Astrocyte (in vitro differentiated cells and primary cell): Measurements from ENCODE around the gene KRTAP27-1. TPM values are rescaled to one million over a fixed set of nuclear protein-coding genes. Genes with fewer than 3 reads are reported as not detected.

Experiments used
- DNase-seq: peaks from one replicate; pipeline ENCODE4 v3.0.0-alpha.2; 2010; ENCODE audit warnings: low read depth
- FAIRE-seq: peaks from 2 replicates; lab custom pipeline; 2011; peaks lifted over from hg19 to GRCh38; lab: Jason Lieb, UNC
- H2AFZ ChIP-seq: 2 replicates; pipeline ENCODE4 v1.6.0; 2012; ENCODE audit warnings: low read depth, low read length, inconsistent platforms
- H3K27ac ChIP-seq: 2 replicates; pipeline ENCODE4 v1.5.1; 2011; ENCODE audit warnings: low read depth, low read length, inconsistent platforms
- H3K27me3 ChIP-seq: 2 replicates; pipeline ENCODE4 v1.6.0; 2011; ENCODE audit warnings: low read length, inconsistent platforms; ENCODE audit not compliant: insufficient read depth
- H3K36me3 ChIP-seq: 2 replicates; pipeline ENCODE4 v1.5.1; 2011; ENCODE audit warnings: low read length, inconsistent platforms; ENCODE audit not compliant: insufficient read depth
- H3K4me1 ChIP-seq: 2 replicates; pipeline ENCODE4 v1.5.1; 2011; ENCODE audit warnings: low read length, inconsistent platforms; ENCODE audit not compliant: insufficient read depth
- H3K4me2 ChIP-seq: 2 replicates; pipeline ENCODE4 v1.6.0; 2012; ENCODE audit warnings: low read length, inconsistent platforms
- H3K4me3 ChIP-seq: 2 replicates; pipeline ENCODE4 v1.5.1; 2011; ENCODE audit warnings: low read depth, mild to moderate bottlenecking, low read length, inconsistent platforms; ENCODE audit not compliant: insufficient read depth
- H3K79me2 ChIP-seq: 2 replicates; pipeline ENCODE4 v1.6.0; 2012; ENCODE audit warnings: mild to moderate bottlenecking, low read length, inconsistent platforms; ENCODE audit not compliant: insufficient read depth
- H3K9ac ChIP-seq: 2 replicates; pipeline ENCODE4 v1.6.0; 2012; ENCODE audit warnings: mild to moderate bottlenecking, low read length, inconsistent platforms
- H3K9me3 ChIP-seq: 2 replicates; pipeline ENCODE4 v1.5.1; 2012; ENCODE audit warnings: low read depth, mild to moderate bottlenecking, low read length, inconsistent platforms; ENCODE audit not compliant: insufficient read depth
- H4K20me1 ChIP-seq: 2 replicates; pipeline ENCODE4 v1.6.0; 2012; ENCODE audit warnings: low read length, inconsistent platforms; ENCODE audit not compliant: insufficient read depth
- H3K27ac Mint-ChIP-seq: one replicate; pipeline ENCODE4 v1.8.0; 2021; ENCODE audit warnings: mild to moderate bottlenecking, mixed read lengths; ENCODE audit not compliant: unreplicated experiment
- H3K27me3 Mint-ChIP-seq: one replicate; pipeline ENCODE4 v1.8.0; 2021; ENCODE audit warnings: low read depth, mixed read lengths; ENCODE audit not compliant: unreplicated experiment
- H3K36me3 Mint-ChIP-seq: one replicate; pipeline ENCODE4 v1.8.0; 2021; ENCODE audit warnings: low read depth, mixed read lengths; ENCODE audit not compliant: unreplicated experiment
- H3K4me1 Mint-ChIP-seq: one replicate; pipeline ENCODE4 v1.8.0; 2021; ENCODE audit warnings: low read depth, mixed read lengths; ENCODE audit not compliant: unreplicated experiment
- H3K4me3 Mint-ChIP-seq: one replicate; pipeline ENCODE4 v1.8.0; 2021; ENCODE audit warnings: mild to moderate bottlenecking, moderate library complexity, mixed read lengths; ENCODE audit not compliant: unreplicated experiment
- H3K9me3 Mint-ChIP-seq: one replicate; pipeline ENCODE4 v1.8.0; 2021; ENCODE audit warnings: mild to moderate bottlenecking, mixed read lengths; ENCODE audit not compliant: unreplicated experiment
- EZH2 ChIP-seq: IDR thresholded peaks from 2 replicates; pipeline ENCODE4 v1.6.1; 2012; ENCODE audit warnings: mild to moderate bottlenecking, low read length, inconsistent platforms; ENCODE audit not compliant: insufficient read depth
- microRNA-seq: library from miRNA; unstranded; fragments of <30 nt; microRNA quantifications from one replicate; pipeline ENCODE4 v1.2.0, GENCODE V29; 2020
- total RNA-seq: library from RNA; stranded (reverse); gene quantifications from 2 replicates; pipeline ENCODE4 v1.2.1, GENCODE V29; 2021
- TF ChIP-seq, protein P1 (sequence below): IDR thresholded peaks from 2 replicates; pipeline ENCODE4 v1.5.1; 2011; ENCODE audit warnings: low read depth, mild to moderate bottlenecking, inconsistent platforms, low read length, moderate library complexity; ENCODE audit not compliant: insufficient read depth

The KRTAP27-1 gene
- total RNA-seq, 1 donor from 2014 or later: not detected

DNA sequence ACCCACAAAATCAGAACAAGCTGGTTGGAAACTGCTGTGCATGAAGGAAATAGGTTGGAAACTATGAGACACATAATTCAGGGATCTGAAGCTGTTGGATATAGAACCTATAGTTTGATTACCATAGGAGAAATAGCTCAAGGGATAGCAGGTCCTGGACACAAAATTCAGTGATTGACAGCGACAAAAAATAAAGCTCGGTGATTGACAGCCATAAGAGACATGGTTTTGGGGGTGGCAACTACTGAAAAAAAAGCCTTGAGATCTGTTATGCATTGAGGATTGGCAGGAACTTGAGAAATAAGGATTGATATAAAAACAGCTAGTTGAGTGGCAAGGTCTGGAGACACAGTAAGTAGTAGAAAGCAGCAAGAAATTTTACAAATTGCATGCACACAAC lies 48.3 kb downstream of the KRTAP27-1 start, which contains the start of gene KRTAP25-1:
TSS of gene KRTAP25-1 (minus strand) at position 300 of the 400 bp plus-strand sequence. CDS start at position 276, 24 bp downstream.
- FAIRE-seq: no peak
- no peaks in the 10 kb centered on the region for H3K9me3 Mint-ChIP-seq
- H3K9ac ChIP-seq: no peak within 1 kb of the TSS
- no peaks in the 10 kb centered on the region for H3K4me1 ChIP-seq
- H3K4me3 ChIP-seq: no peak within 1 kb of the TSS
- H2AFZ ChIP-seq: no peak within 1 kb of the TSS
- H3K36me3 Mint-ChIP-seq: no peaks in the 10 kb centered on the region
- H3K27ac Mint-ChIP-seq: no peak within 1 kb of the TSS
- no peaks in the 10 kb centered on the region for H3K36me3 ChIP-seq
- no peaks in the 10 kb centered on the region for H3K27me3 ChIP-seq
- H3K4me1 Mint-ChIP-seq: no peaks in the 10 kb centered on the region
- no peak for TF ChIP-seq EZH2
- TF ChIP-seq, protein P1, sequence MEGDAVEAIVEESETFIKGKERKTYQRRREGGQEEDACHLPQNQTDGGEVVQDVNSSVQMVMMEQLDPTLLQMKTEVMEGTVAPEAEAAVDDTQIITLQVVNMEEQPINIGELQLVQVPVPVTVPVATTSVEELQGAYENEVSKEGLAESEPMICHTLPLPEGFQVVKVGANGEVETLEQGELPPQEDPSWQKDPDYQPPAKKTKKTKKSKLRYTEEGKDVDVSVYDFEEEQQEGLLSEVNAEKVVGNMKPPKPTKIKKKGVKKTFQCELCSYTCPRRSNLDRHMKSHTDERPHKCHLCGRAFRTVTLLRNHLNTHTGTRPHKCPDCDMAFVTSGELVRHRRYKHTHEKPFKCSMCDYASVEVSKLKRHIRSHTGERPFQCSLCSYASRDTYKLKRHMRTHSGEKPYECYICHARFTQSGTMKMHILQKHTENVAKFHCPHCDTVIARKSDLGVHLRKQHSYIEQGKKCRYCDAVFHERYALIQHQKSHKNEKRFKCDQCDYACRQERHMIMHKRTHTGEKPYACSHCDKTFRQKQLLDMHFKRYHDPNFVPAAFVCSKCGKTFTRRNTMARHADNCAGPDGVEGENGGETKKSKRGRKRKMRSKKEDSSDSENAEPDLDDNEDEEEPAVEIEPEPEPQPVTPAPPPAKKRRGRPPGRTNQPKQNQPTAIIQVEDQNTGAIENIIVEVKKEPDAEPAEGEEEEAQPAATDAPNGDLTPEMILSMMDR: no peak
- no peak within 1 kb of the TSS for H3K4me3 Mint-ChIP-seq
- no peak for DNase-seq
- H4K20me1 ChIP-seq: no peaks in the 10 kb centered on the region
- H3K79me2 ChIP-seq: no peaks in the 10 kb centered on the region
- no peak within 1 kb of the TSS for H3K27ac ChIP-seq
- no peaks in the 10 kb centered on the region for H3K9me3 ChIP-seq
- H3K4me2 ChIP-seq: no peak within 1 kb of the TSS
- H3K27me3 Mint-ChIP-seq: peaks cover 4% of the 10 kb centered on the region

Small RNA genes within 50 kb of the gene (microRNA-seq; reads per million reads assigned to microRNA genes)
- gene MIR4327: not detected

Other genes starting within 250 kb of the KRTAP27-1 start
- gene CLDN17, start 170.9 kb downstream of the KRTAP27-1 start, total RNA-seq: not detected in 2 replicates
- not detected in 2 replicates for gene CLDN8, start 121.6 kb downstream of the KRTAP27-1 start, total RNA-seq
- gene KRTAP24-1, start 54.7 kb downstream of the KRTAP27-1 start, total RNA-seq: not detected in 2 replicates
- not detected in 2 replicates for gene KRTAP25-1, start 48.2 kb downstream of the KRTAP27-1 start, total RNA-seq
- gene KRTAP26-1, start 17.4 kb downstream of the KRTAP27-1 start, total RNA-seq: not detected in 2 replicates
- not detected in 2 replicates for gene KRTAP23-1, start 10.9 kb upstream of the KRTAP27-1 start, total RNA-seq
- gene KRTAP13-2, start 34.6 kb upstream of the KRTAP27-1 start, total RNA-seq: not detected in 2 replicates
- not detected in 2 replicates for gene KRTAP13-1, start 58.3 kb upstream of the KRTAP27-1 start, total RNA-seq
- gene KRTAP13-3, start 88.2 kb upstream of the KRTAP27-1 start, total RNA-seq: not detected in 2 replicates
- not detected in 2 replicates for gene KRTAP13-4, start 92.5 kb upstream of the KRTAP27-1 start, total RNA-seq
- not detected in 2 replicates for gene KRTAP15-1, start 102.6 kb upstream of the KRTAP27-1 start, total RNA-seq
- not detected in 2 replicates for gene KRTAP19-1, start 142.7 kb upstream of the KRTAP27-1 start, total RNA-seq
- not detected in 2 replicates for gene KRTAP19-2, start 149.7 kb upstream of the KRTAP27-1 start, total RNA-seq
- gene KRTAP19-3, start 154.3 kb upstream of the KRTAP27-1 start, total RNA-seq: not detected in 2 replicates
- not detected in 2 replicates for gene KRTAP19-4, start 159.5 kb upstream of the KRTAP27-1 start, total RNA-seq
- gene KRTAP19-5, start 164.4 kb upstream of the KRTAP27-1 start, total RNA-seq: not detected in 2 replicates
- gene KRTAP19-6, start 204.2 kb upstream of the KRTAP27-1 start, total RNA-seq: not detected in 2 replicates
- gene KRTAP19-7, start 223.6 kb upstream of the KRTAP27-1 start, total RNA-seq: not detected in 2 replicates